Adrenal gland (tissue), 12 donors: ENCODE data around the gene KIF26B. TPM values are rescaled to one million over a fixed set of nuclear protein-coding genes. Genes with fewer than 3 reads are reported as not detected.

Source experiments
- DNase-seq, 7 donors: peaks; one replicate each; pipeline ENCODE4 v3.0.0-alpha.2; 2019 to 2020
- H3K27ac ChIP-seq, 5 donors: fragments of 200-600 bp; sonication (generic) in 4 of 5; 1 replicate in 3 of 5; 2 replicates in 2 of 5; pipeline versions ENCODE4 v1.5.1 to v1.8.0; 2016 to 2020; ENCODE audit warnings: mild to moderate bottlenecking in 1 of 5
- H3K27me3 ChIP-seq: fragments of 200-600 bp; 2 replicates; pipeline ENCODE4 v1.8.0; 2021
- H3K36me3 ChIP-seq, 2 donors: fragments of 200-600 bp; replicated peaks in 1 of 2; 1 replicate in 1 of 2; 2 replicates in 1 of 2; pipeline versions ENCODE4 v1.5.1 to v1.8.0; 2018 to 2022
- H3K4me1 ChIP-seq, 2 donors: fragments of 200-600 bp; replicated peaks in 1 of 2; 1 replicate in 1 of 2; 2 replicates in 1 of 2; pipeline versions ENCODE4 v1.5.1 to v1.8.0; 2018 to 2021
- H3K4me3 ChIP-seq, 4 donors: fragments of 200-600 bp; sonication (generic) in 3 of 4; one replicate each; pipeline ENCODE4 v1.5.1; 2016 to 2018
- H3K9me3 ChIP-seq, 3 donors: fragments of 200-600 bp; sonication (generic) in 1 of 3; replicated peaks in 1 of 3; 1 replicate in 2 of 3; 2 replicates in 1 of 3; pipeline versions ENCODE4 v1.5.1 to v1.8.0; 2016 to 2021
- CTCF ChIP-seq, 6 experiments: fragments of 450-650 bp in 4 of 6; fragments of 200-600 bp in 2 of 6; sonication (generic) in 1 of 6; IDR thresholded peaks; 1 replicate in 5 of 6; 2 replicates in 1 of 6; pipeline versions ENCODE4 v1.5.1 to v1.8.0; 2016 to 2021; ENCODE audit warnings: antibody characterized with exemption in 6 of 6, mild to moderate bottlenecking in 2 of 6, moderate library complexity in 1 of 6
- POLR2A ChIP-seq, 2 donors: fragments of 450-650 bp; IDR thresholded peaks; one replicate each; pipeline ENCODE4 v1.6.1; 2017; ENCODE audit warnings: antibody characterized with exemption in 2 of 2, mild to moderate bottlenecking in 2 of 2, moderate library complexity in 1 of 2
- WGBS, 4 donors: extraction: QIAGEN DNeasy Blood & Tissue Kit in 2 of 4; methylation state at CpG; one replicate each; pipeline versions ENCODE4 v1.1.5 to v1.1.7; 2013 to 2017; 5-methylcytosine and 5-hydroxymethylcytosine counted together
- intact Hi-C, 2 donors: fragments of 100-400 bp; cut with DNase I; formaldehyde crosslinking; loops; one replicate each; pipeline versions ENCODE4 v1.14.1 to v1.15.0; 2022 to 2023
- polyA plus RNA-seq, 3 donors: library from polyadenylated mRNA; stranded (reverse); fragments of 200-250 nt in 2 of 3; fragments of 350-450 nt in 1 of 3; fragmentation: Illumina TruSeq in 1 of 3; extraction: RNeasy Lipid Tissue Mini Kit (QIAGEN cat#74804) in 1 of 3; gene quantifications; one replicate each; pipeline ENCODE4 v1.2.3, GENCODE V29; 2013 to 2014
- total RNA-seq, 9 donors: library from RNA; depleted of rRNA in 4 of 9; stranded (reverse); fragments of >200 nt in 4 of 9; fragments of 120-200 nt in 1 of 9; fragmentation: NEBNext Ultra II Directional in 1 of 9; extraction: Animal tissue kit (Norgen Biotek cat#: 25700) in 1 of 9; gene quantifications; one replicate each; pipeline versions ENCODE4 v1.1.0 to v1.2.4, GENCODE V29; 2013 to 2023
- donor health status: healthy with polysubstance abuse.
- donor health status: Bipolar disorder and iron deficiency.
- donor health status: DM: yes; HTN: yes; CAD: no.
- donor health status: DM: no; HTN: no; CAD: no.
- donor health status: DM: no; HTN: no; CAD: no.
- donor health status: DM: yes; HTN: yes; CAD: no.

Gene KIF26B
- total and polyA plus RNA-seq, 12 donors: 0.20 to 4.6 (median 2.6) TPM

GRCh38 chr1:245603311-245603865 is 448.6 kb downstream of the KIF26B start:
- intact Hi-C loops: no loop called here
- Histone ChIP-seq H3K36me3 (no peaks in the 10 kb centered on the region), H3K27me3 (no peaks in the 10 kb centered on the region)

GRCh38 chr1:245604979-245605378 is 450.2 kb downstream of the KIF26B start:
- intact Hi-C loops: no loop called here
- no peak for TF ChIP-seq POLR2A (IDR thresholded peaks at IDR 0.05)
- TF ChIP-seq CTCF (IDR thresholded peaks at IDR 0.05): no peak
- peak in 1 of 7 donors; percentile 40 for DNase-seq
- H3K27ac ChIP-seq: peak overlapping the region in 1 of 5 donors; percentile 22
- 66 to 80% (median 73%) methylated on average over 8 to 9 of the region's 9 CpGs for WGBS, 4 donors
- H3K9me3 ChIP-seq: no peaks in the 10 kb centered on the region
- peaks cover 0 to 6% of the 10 kb centered on the region in 2 donors for H3K4me1 ChIP-seq
- H3K27me3 ChIP-seq: no peaks in the 10 kb centered on the region
- H3K4me3 ChIP-seq: no peak overlapping the region
- no peaks in the 10 kb centered on the region for H3K36me3 ChIP-seq

More at GRCh38 chr1:245603311-245603865, 448.6 kb downstream of the KIF26B start:
- TF ChIP-seq POLR2A (IDR thresholded peaks at IDR 0.05) (no peak), CTCF (IDR thresholded peaks at IDR 0.05) (no peak)
- WGBS, 4 donors: 78 to 97% (median 86%) methylated on average over 5 to 6 of the region's 6 CpGs
- no peak for DNase-seq
- Histone ChIP-seq H3K9me3 (no peaks in the 10 kb centered on the region), H3K4me1 (peaks cover 0 to 6% of the 10 kb centered on the region in 2 donors), H3K27ac (no peak overlapping the region), H3K4me3 (no peak overlapping the region)

- 51 to 73% (median 67%) methylated on average over 9 to 14 of the region's 14 CpGs for WGBS, 4 donors
- Histone ChIP-seq H3K36me3 (no peaks in the 10 kb centered on the region), H3K9me3 (no peaks in the 10 kb centered on the region), H3K4me1 (peaks cover 0 to 6% of the 10 kb centered on the region in 2 donors), H3K4me3 (no peak overlapping the region), H3K27ac (peak overlapping the region in 1 of 5 donors; percentile 22), H3K27me3 (no peaks in the 10 kb centered on the region)
- TF ChIP-seq CTCF (IDR thresholded peaks at IDR 0.05): no peak
- TF ChIP-seq POLR2A (IDR thresholded peaks at IDR 0.05): no peak
- peak in 1 of 7 donors; percentile 6 for DNase-seq
- intact Hi-C loops: no loop called here
These were observed 450.8 kb downstream of the KIF26B start for GRCh38 chr1:245605480-245606156.

GRCh38 chr1:245606157-245606725 is 451.5 kb downstream of the KIF26B start:
- Histone ChIP-seq H3K9me3 (no peaks in the 10 kb centered on the region), H3K27me3 (no peaks in the 10 kb centered on the region), H3K4me1 (peaks cover 0 to 6% of the 10 kb centered on the region in 2 donors), H3K27ac (no peak overlapping the region), H3K36me3 (no peaks in the 10 kb centered on the region), H3K4me3 (no peak overlapping the region)
- DNase-seq: no peak
- intact Hi-C loops: no loop called here
- 81 to 90% (median 86%) methylated on average over 8 to 16 of the region's 16 CpGs for WGBS, 4 donors
- TF ChIP-seq CTCF (IDR thresholded peaks at IDR 0.05) (no peak), POLR2A (IDR thresholded peaks at IDR 0.05) (no peak)
